Fibroblast of lung (primary cell): ENCODE data around the gene RDH14. TPM values are rescaled to one million over a fixed set of nuclear protein-coding genes. Genes with fewer than 3 reads are reported as not detected.

Experiments
- DNase-seq, 2 donors: peaks; one replicate each; pipeline versions ENCODE4 v3.0.0 to v3.0.0-alpha.2; 2010; ENCODE audit warnings: low read depth in 2 of 2
- H2AFZ ChIP-seq: 2 replicates; pipeline ENCODE4 v1.5.1; 2012; ENCODE audit warnings: low read length, control low read depth, inconsistent platforms
- H3K27ac ChIP-seq: 2 replicates; pipeline ENCODE4 v1.5.1; 2011; ENCODE audit warnings: low read length, control low read depth; ENCODE audit not compliant: insufficient read depth
- H3K27me3 ChIP-seq: 2 replicates; pipeline ENCODE4 v1.5.1; 2011; ENCODE audit warnings: mild to moderate bottlenecking, low read length; ENCODE audit not compliant: control insufficient read depth, insufficient read depth
- H3K36me3 ChIP-seq: 2 replicates; pipeline ENCODE4 v1.5.1; 2011; ENCODE audit warnings: low read length; ENCODE audit not compliant: control insufficient read depth, insufficient read depth
- H3K4me1 ChIP-seq: 2 replicates; pipeline ENCODE4 v1.5.1; 2011; ENCODE audit warnings: low read length; ENCODE audit not compliant: control insufficient read depth, insufficient read depth; ENCODE audit errors: extremely low read depth
- H3K4me2 ChIP-seq: 2 replicates; pipeline ENCODE4 v1.5.1; 2011; ENCODE audit warnings: low read length, control low read depth; ENCODE audit not compliant: insufficient read depth; ENCODE audit errors: extremely low read depth
- H3K4me3 ChIP-seq, 4 experiments: fragments of 200-600 bp in 1 of 4; sonication (generic) in 1 of 4; replicated peaks in 1 of 4; 2 replicates each; pipeline ENCODE4 v1.5.1; 2011 to 2016; ENCODE audit warnings: low read length in 4 of 4, low read depth in 3 of 4, mild to moderate bottlenecking in 3 of 4, control low read depth in 2 of 4, inconsistent platforms in 1 of 4, mixed read lengths in 1 of 4; ENCODE audit not compliant: insufficient read depth in 1 of 4; ENCODE audit errors: control extremely low read depth in 1 of 4
- H3K79me2 ChIP-seq: 2 replicates; pipeline ENCODE4 v1.5.1; 2012; ENCODE audit warnings: mild to moderate bottlenecking, low read length, inconsistent platforms; ENCODE audit not compliant: control insufficient read depth, insufficient read depth
- H3K9ac ChIP-seq: 2 replicates; pipeline ENCODE4 v1.5.1; 2011; ENCODE audit warnings: mild to moderate bottlenecking, low read length, control low read depth; ENCODE audit not compliant: insufficient read depth
- H3K9me3 ChIP-seq: 2 replicates; pipeline ENCODE4 v1.5.1; 2012; ENCODE audit warnings: low read depth, low read length; ENCODE audit not compliant: control insufficient read depth, insufficient read depth
- H4K20me1 ChIP-seq: 2 replicates; pipeline ENCODE4 v1.5.1; 2011; ENCODE audit warnings: low read length; ENCODE audit not compliant: control insufficient read depth, insufficient read depth; ENCODE audit errors: extremely low read depth
- EZH2 ChIP-seq: IDR thresholded peaks from 2 replicates; pipeline ENCODE4 v1.5.1; 2012; ENCODE audit warnings: low read length, control low read depth, mild to moderate bottlenecking; ENCODE audit errors: missing control alignments
- polyA plus RNA-seq, 2 donors: library from polyadenylated mRNA; depleted of rRNA in 1 of 2; stranded (reverse) in 1 of 2; unstranded in 1 of 2; fragments of >200 nt; gene quantifications; 2 replicates each; pipeline ENCODE4 v1.2.1, GENCODE V29; 2011 to 2012; ENCODE audit warnings: missing spikeins in 1 of 2
- total RNA-seq: library from RNA; depleted of rRNA; stranded (reverse); fragments of >200 nt; gene quantifications from 2 replicates; pipeline ENCODE4 v1.2.1, GENCODE V29; 2014
- TF ChIP-seq, protein P1 (sequence below), 2 donors: IDR thresholded peaks in 1 of 2; conservative IDR thresholded peaks in 1 of 2; 1 replicate in 1 of 2; 2 replicates in 1 of 2; pipeline ENCODE4 v1.5.1; 2011 to 2012; ENCODE audit warnings: low read length in 2 of 2, control low read depth in 1 of 2, inconsistent platforms in 1 of 2, low read depth in 1 of 2, mild to moderate bottlenecking in 1 of 2

Gene RDH14
- total and polyA plus RNA-seq, 2 donors (not counting 1 experiment from before 2014, with no cell fraction given): 26.6 to 28.6 TPM

DNA sequence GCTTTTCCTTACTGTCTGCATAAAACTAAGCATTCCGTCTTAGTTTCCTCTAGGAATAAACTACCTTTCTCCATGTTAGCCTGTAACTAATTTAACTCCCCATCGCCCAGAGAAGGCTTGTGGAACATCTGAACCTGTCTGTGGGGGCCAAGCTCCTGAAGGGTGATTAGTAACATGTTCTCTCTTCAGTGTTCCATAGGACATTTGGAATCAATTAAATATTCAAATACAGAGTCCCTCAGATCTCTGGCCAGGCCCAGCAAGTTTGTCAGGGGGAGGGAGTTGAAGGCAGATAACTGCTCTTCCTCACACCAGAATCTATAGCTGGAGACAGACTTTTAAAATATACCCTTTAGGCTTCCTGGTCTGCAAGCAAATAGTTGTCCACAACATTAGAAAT is 8.8 kb downstream of the RDH14 start:
- Histone ChIP-seq H3K79me2 (peaks cover under 1% of the 10 kb centered on the region), H3K36me3 (no peaks in the 10 kb centered on the region), H4K20me1 (no peaks in the 10 kb centered on the region), H2AFZ (no peak overlapping the region), H3K4me3 (no peak overlapping the region), H3K9me3 (no peaks in the 10 kb centered on the region), H3K4me1 (peaks cover 3% of the 10 kb centered on the region), H3K27me3 (no peaks in the 10 kb centered on the region), H3K27ac (no peak overlapping the region), H3K4me2 (no peak overlapping the region), H3K9ac (no peak overlapping the region)
- TF ChIP-seq, protein P1, sequence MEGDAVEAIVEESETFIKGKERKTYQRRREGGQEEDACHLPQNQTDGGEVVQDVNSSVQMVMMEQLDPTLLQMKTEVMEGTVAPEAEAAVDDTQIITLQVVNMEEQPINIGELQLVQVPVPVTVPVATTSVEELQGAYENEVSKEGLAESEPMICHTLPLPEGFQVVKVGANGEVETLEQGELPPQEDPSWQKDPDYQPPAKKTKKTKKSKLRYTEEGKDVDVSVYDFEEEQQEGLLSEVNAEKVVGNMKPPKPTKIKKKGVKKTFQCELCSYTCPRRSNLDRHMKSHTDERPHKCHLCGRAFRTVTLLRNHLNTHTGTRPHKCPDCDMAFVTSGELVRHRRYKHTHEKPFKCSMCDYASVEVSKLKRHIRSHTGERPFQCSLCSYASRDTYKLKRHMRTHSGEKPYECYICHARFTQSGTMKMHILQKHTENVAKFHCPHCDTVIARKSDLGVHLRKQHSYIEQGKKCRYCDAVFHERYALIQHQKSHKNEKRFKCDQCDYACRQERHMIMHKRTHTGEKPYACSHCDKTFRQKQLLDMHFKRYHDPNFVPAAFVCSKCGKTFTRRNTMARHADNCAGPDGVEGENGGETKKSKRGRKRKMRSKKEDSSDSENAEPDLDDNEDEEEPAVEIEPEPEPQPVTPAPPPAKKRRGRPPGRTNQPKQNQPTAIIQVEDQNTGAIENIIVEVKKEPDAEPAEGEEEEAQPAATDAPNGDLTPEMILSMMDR (conservative IDR thresholded peaks at IDR 0.05 in 1 of 2, IDR thresholded peaks at IDR 0.05 in 1 of 2; ENCODE audit: low read depth in 1 of 2, low read length in 2 of 2): no peak
- no peak for TF ChIP-seq EZH2
- no peak for DNase-seq

DNA sequence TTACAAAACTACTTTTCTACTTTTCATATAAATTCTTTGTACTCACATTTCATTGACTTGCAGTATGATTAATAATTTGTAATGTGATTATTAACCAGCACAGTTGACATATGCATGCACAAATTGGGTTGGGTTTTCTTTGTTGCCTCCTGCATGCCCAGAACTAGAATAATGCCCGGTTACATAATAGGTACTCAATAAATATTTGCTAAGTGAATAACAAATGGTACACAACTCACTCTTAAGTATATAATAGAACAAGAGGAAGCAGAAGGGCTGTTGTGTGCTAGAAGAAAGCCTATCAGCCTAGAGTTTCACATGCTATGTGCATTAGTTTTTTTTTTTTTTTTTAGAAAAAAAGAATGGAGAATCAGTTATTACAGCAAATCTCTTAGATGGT is 9.3 kb downstream of the RDH14 start:
- H3K9ac ChIP-seq: no peak overlapping the region
- DNase-seq: no peak
- no peak overlapping the region for H3K4me2 ChIP-seq
- H3K27me3 ChIP-seq: no peaks in the 10 kb centered on the region
- TF ChIP-seq EZH2: no peak
- TF ChIP-seq, protein P1 (conservative IDR thresholded peaks at IDR 0.05 in 1 of 2, IDR thresholded peaks at IDR 0.05 in 1 of 2; ENCODE audit: low read depth in 1 of 2, low read length in 2 of 2): no peak
- H4K20me1 ChIP-seq: no peaks in the 10 kb centered on the region
- peaks cover 3% of the 10 kb centered on the region for H3K4me1 ChIP-seq
- H3K27ac ChIP-seq: no peak overlapping the region
- no peaks in the 10 kb centered on the region for H3K79me2 ChIP-seq
- H3K36me3 ChIP-seq: no peaks in the 10 kb centered on the region
- no peak overlapping the region for H3K4me3 ChIP-seq
- H2AFZ ChIP-seq: no peak overlapping the region
- no peaks in the 10 kb centered on the region for H3K9me3 ChIP-seq

DNA sequence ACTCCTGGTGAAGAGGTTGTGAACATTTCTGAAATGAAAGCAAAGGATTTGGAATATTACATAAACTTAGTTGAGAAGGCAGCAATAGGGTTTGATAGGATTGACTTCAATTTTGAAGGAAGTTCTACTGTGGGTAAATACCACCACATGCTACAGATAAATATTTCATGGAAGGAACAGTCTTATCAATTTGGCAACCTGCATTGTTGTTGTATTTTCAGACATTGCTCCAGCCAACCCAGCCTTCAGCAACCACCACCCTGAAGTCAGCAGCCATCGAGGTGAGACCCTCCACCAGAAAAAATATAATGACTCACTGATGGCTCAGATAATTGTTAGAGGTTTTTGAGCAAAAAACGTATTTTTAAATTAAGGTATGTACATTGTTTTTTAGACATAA is 10.0 kb downstream of the RDH14 start:
- Histone ChIP-seq H3K27me3 (no peaks in the 10 kb centered on the region), H3K27ac (no peak overlapping the region), H3K4me3 (no peak overlapping the region), H2AFZ (no peak overlapping the region), H3K79me2 (no peaks in the 10 kb centered on the region), H3K4me2 (no peak overlapping the region), H3K9ac (no peak overlapping the region), H3K4me1 (peaks cover 3% of the 10 kb centered on the region), H3K36me3 (no peaks in the 10 kb centered on the region), H4K20me1 (no peaks in the 10 kb centered on the region), H3K9me3 (no peaks in the 10 kb centered on the region)
- TF ChIP-seq, protein P1 (conservative IDR thresholded peaks at IDR 0.05 in 1 of 2, IDR thresholded peaks at IDR 0.05 in 1 of 2; ENCODE audit: low read depth in 1 of 2, low read length in 2 of 2): no peak
- TF ChIP-seq EZH2: no peak
- no peak for DNase-seq
